ENCODE data around the gene FDXR.

FDXR gene

GRCh38 chr17:74878658-74879057 lies 5.9 kb upstream of the FDXR start:
- Histone ChIP-seq H3K27me3 (ENCODE audit: insufficient read depth, low read depth) (peaks cover 43% of the 10 kb centered on the region), H3K4me2 (no peak overlapping the region), H3K9ac (no peak overlapping the region), H3K36me3 (ENCODE audit: insufficient read depth) (no peaks in the 10 kb centered on the region), H3K4me1 (ENCODE audit: low read depth, poor library complexity, severe bottlenecking) (peaks cover 9% of the 10 kb centered on the region), H2AFZ (ENCODE audit: low read depth) (no peak overlapping the region), H4K20me1 (ENCODE audit: insufficient read depth) (no peaks in the 10 kb centered on the region), H3K79me2 (ENCODE audit: insufficient read depth, low read depth) (no peaks in the 10 kb centered on the region), H3K27ac (no peak overlapping the region), H3K4me3 (IDR thresholded peaks at IDR 0.05; ENCODE audit: insufficient read depth, low read depth, low read length) (no peak overlapping the region)
- TF ChIP-seq CTCF (conservative IDR thresholded peaks at IDR 0.05; ENCODE audit: low read depth, low read length): no peak

- Histone ChIP-seq H3K79me2 (ENCODE audit: insufficient read depth, low read depth) (no peaks in the 10 kb centered on the region), H4K20me1 (ENCODE audit: insufficient read depth) (no peaks in the 10 kb centered on the region), H3K36me3 (ENCODE audit: insufficient read depth) (no peaks in the 10 kb centered on the region), H3K4me2 (no peak overlapping the region), H3K9ac (no peak overlapping the region), H2AFZ (ENCODE audit: low read depth) (no peak overlapping the region), H3K27ac (no peak overlapping the region), H3K27me3 (ENCODE audit: insufficient read depth, low read depth) (peaks cover 35% of the 10 kb centered on the region), H3K4me3 (IDR thresholded peaks at IDR 0.05; ENCODE audit: insufficient read depth, low read depth, low read length) (no peak overlapping the region), H3K4me1 (ENCODE audit: low read depth, poor library complexity, severe bottlenecking) (peaks cover 9% of the 10 kb centered on the region)
- no peak for TF ChIP-seq CTCF (conservative IDR thresholded peaks at IDR 0.05; ENCODE audit: low read depth, low read length)
These were observed 5.1 kb upstream of the FDXR start for GRCh38 chr17:74877592-74878548.

- Histone ChIP-seq H3K4me3 (IDR thresholded peaks at IDR 0.05; ENCODE audit: insufficient read depth, low read depth, low read length) (no peak overlapping the region), H3K27ac (no peak overlapping the region), H2AFZ (ENCODE audit: low read depth) (no peak overlapping the region), H3K79me2 (ENCODE audit: insufficient read depth, low read depth) (no peaks in the 10 kb centered on the region), H3K36me3 (ENCODE audit: insufficient read depth) (no peaks in the 10 kb centered on the region), H3K27me3 (ENCODE audit: insufficient read depth, low read depth) (peaks cover 17% of the 10 kb centered on the region), H3K9ac (no peak overlapping the region), H4K20me1 (ENCODE audit: insufficient read depth) (no peaks in the 10 kb centered on the region), H3K4me2 (no peak overlapping the region), H3K4me1 (ENCODE audit: low read depth, poor library complexity, severe bottlenecking) (peaks cover 16% of the 10 kb centered on the region)
- no peak for TF ChIP-seq CTCF (conservative IDR thresholded peaks at IDR 0.05; ENCODE audit: low read depth, low read length)
These were observed 3.3 kb upstream of the FDXR start for GRCh38 chr17:74875977-74876593.

GRCh38 chr17:74875155-74875976 lies 2.6 kb upstream of the FDXR start:
- peaks cover 16% of the 10 kb centered on the region for H3K4me1 ChIP-seq (ENCODE audit: low read depth, poor library complexity, severe bottlenecking)
- no peak overlapping the region for H2AFZ ChIP-seq (ENCODE audit: low read depth)
- H3K36me3 ChIP-seq (ENCODE audit: insufficient read depth): no peaks in the 10 kb centered on the region
- no peak overlapping the region for H3K4me3 ChIP-seq (IDR thresholded peaks at IDR 0.05; ENCODE audit: insufficient read depth, low read depth, low read length)
- H3K27me3 ChIP-seq (ENCODE audit: insufficient read depth, low read depth): peaks cover 10% of the 10 kb centered on the region
- no peak overlapping the region for H3K27ac ChIP-seq
- no peaks in the 10 kb centered on the region for H4K20me1 ChIP-seq (ENCODE audit: insufficient read depth)
- no peak overlapping the region for H3K9ac ChIP-seq
- no peak overlapping the region for H3K4me2 ChIP-seq
- TF ChIP-seq CTCF (conservative IDR thresholded peaks at IDR 0.05; ENCODE audit: low read depth, low read length): no peak
- H3K79me2 ChIP-seq (ENCODE audit: insufficient read depth, low read depth): no peaks in the 10 kb centered on the region
